ENCODE results near the gene ELK3.

The ELK3 gene

GRCh38 chr12:96258104-96258961 is 64.2 kb downstream of the ELK3 start:
- DNase-seq, result no peak

- no peak for DNase-seq
Measured at GRCh38 chr12:96260231-96260630, 66.1 kb downstream of the ELK3 start.

- no peak for DNase-seq
Measured at GRCh38 chr12:96260644-96261043, 66.5 kb downstream of the ELK3 start.

- no peak for DNase-seq
Measured at GRCh38 chr12:96261557-96261956, 67.4 kb downstream of the ELK3 start.

- DNase-seq, result no peak
Measured at GRCh38 chr12:96263449-96263902, 69.3 kb downstream of the ELK3 start.

GRCh38 chr12:96265400-96265799 is 71.2 kb downstream of the ELK3 start:
- no peak for DNase-seq

- DNase-seq, result no peak
Measured at GRCh38 chr12:96265836-96266235, 71.7 kb downstream of the ELK3 start.

- DNase-seq, result no peak
Measured at GRCh38 chr12:96266238-96266637, 72.1 kb downstream of the ELK3 start.

- no peak for DNase-seq
Measured at GRCh38 chr12:96271469-96272199, 77.5 kb downstream of the ELK3 start.

- no peak for DNase-seq
Measured at GRCh38 chr12:96274331-96274730, 80.2 kb downstream of the ELK3 start.

- DNase-seq, result no peak
Measured at GRCh38 chr12:96285158-96285557, 91.0 kb downstream of the ELK3 start.

GRCh38 chr12:96289067-96289466 is 94.9 kb downstream of the ELK3 start:
- DNase-seq, result no peak

GRCh38 chr12:96293093-96293492 is 98.9 kb downstream of the ELK3 start:
- no peak for DNase-seq

- no peak for DNase-seq
Measured at GRCh38 chr12:96294831-96295230, 100.7 kb downstream of the ELK3 start.

GRCh38 chr12:96295532-96296160 is 101.5 kb downstream of the ELK3 start:
- no peak for DNase-seq

GRCh38 chr12:96297504-96297903 is 103.3 kb downstream of the ELK3 start:
- DNase-seq, result no peak

GRCh38 chr12:96300064-96300463 is 105.9 kb downstream of the ELK3 start:
- DNase-seq, result no peak

GRCh38 chr12:96301732-96302131 is 107.6 kb downstream of the ELK3 start:
- no peak for DNase-seq

- no peak for DNase-seq
Measured at GRCh38 chr12:96302687-96303310, 108.6 kb downstream of the ELK3 start.

GRCh38 chr12:96303653-96304052 is 109.5 kb downstream of the ELK3 start:
- DNase-seq, result no peak

- DNase-seq, result no peak
Measured at GRCh38 chr12:96305665-96306064, 111.5 kb downstream of the ELK3 start.

- no peak for DNase-seq
Measured at GRCh38 chr12:96308881-96309280, 114.7 kb downstream of the ELK3 start.

- no peak for DNase-seq
Measured at GRCh38 chr12:96310067-96310466, 115.9 kb downstream of the ELK3 start.

Data from activated T-cell treated with anti-CD3 and anti-CD28 coated beads, Interleukin-2, amount 50 U/mL, for 48 hours (primary cell).